Central memory CD4-positive, alpha-beta T cell (primary cell): ENCODE data around the gene HYAL3.
A peak's percentile ranks its signal among the peaks of the same experiment; 100 is the strongest.
"Not testable (repeated sequence)": the region's sequence is repeated elsewhere in the genome, so short reads cannot be mapped to it uniquely, and the experiment has no call there.

Source experiments
- DNase-seq: peaks from one replicate; pipeline ENCODE4 v3.0.0; 2022

The HYAL3 gene

DNA sequence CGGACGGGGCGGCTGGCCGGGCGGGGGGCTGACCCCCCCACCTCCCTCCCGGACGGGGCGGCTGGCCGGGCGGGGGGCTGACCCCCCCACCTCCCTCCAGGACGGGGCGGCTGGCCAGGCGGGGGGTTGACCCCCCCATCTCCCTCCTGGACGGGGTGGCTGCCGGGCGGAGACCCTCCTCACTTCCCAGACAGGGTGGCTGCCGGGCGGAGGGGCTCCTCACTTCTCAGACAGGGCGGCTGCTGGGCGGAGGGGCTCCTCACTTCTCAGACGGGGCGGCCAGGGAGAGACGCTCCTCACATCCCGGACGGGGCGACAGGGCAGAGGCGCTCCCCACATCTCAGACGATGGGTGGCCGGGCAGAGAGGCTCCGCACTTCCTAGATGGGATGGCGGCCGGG is 12.8 kb upstream of the HYAL3 start:
- not testable (repeated sequence) for DNase-seq

DNA sequence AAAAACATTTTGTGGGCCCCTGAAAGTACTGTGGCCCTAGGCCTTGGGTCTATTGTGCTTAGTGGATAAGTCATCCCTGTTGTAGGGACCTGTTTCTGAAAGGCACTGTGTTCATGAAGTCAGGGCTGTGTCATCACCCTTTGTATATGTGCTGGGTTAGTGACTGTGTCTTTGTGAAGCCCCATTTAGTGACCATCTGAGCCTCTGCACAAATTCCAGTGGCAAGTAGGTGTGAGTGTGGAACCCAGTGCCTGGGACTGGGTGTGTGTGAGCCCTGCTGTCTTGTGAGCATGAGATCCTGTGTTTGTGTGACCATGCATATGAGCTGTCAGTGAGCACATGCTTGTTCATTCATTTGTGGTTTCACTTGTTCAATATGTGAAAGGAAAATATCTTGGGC is 5.4 kb upstream of the HYAL3 start:
- no peak for DNase-seq

DNA sequence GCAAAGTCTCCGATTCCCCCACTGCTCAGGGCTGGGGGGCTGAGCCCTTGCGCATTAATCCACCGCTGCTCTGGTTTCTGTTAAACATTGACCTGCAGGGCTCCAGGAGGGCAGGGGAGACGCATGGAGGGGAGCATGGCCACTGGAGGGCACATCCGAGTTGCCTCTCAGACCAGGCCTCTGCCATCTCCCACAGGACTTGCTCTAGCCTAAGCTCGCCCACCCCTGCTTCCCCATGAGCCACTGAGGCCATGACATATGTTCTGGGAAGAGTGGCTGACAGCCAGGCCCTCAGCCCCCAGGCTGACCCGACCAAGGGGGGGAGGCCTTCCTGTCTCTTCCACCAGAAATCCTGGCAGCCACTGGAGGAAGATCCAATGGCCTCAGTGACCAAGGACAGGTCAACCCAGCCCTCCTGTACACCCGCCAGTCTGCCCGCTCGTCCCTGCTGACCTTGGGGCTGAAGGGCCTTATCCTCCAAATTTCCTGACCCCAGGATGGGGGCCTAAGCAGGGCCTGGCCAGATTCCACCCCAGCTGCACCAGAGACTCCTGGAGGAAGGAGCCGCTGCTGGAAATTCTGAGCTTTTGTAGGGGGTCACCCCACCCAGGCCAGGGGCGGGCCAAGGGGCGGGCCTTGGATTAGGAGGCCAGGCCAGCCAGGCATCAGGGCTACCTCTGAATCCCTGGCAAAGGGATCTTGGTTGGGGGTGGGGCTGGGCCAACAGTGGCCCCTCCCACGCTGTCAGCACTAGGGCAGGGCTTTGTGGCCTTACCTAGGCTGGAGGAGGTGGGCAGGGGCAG is 4.0 kb upstream of the HYAL3 start, which contains the start of gene HYAL1:
TSS of gene HYAL1 (minus strand) at position 562 of the 803 bp plus-strand sequence. CDS start 618 bp downstream, outside the sequence.
- DNase-seq: no peak

GRCh38 chr3:50302095-50303012 is 3.1 kb upstream of the HYAL3 start:
- DNase-seq: no peak

- DNase-seq: no peak
Observed at GRCh38 chr3:50300681-50301254, 1.6 kb upstream of the HYAL3 start.

- no peak for DNase-seq
Observed at GRCh38 chr3:50299929-50300680, 900 bp upstream of the HYAL3 start.

DNA sequence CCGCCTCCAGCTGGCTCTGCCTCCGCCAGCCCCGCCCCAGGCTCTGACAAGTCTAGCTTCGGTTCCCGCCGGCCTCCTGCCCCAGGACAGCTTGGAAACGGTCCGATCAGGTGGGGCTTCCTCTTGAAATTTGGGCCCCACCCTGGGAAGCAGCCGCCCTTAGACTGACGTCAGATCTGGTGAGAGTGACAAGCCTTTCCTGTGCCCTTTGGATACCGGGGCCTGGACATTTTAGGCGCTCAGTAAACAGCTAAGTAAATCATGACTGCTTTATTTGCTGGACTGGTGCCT is 378 bp upstream of the HYAL3 start:
- no peak for DNase-seq

GRCh38 chr3:50297896-50298725 is 1.1 kb downstream of the HYAL3 start:
- no peak for DNase-seq

DNA sequence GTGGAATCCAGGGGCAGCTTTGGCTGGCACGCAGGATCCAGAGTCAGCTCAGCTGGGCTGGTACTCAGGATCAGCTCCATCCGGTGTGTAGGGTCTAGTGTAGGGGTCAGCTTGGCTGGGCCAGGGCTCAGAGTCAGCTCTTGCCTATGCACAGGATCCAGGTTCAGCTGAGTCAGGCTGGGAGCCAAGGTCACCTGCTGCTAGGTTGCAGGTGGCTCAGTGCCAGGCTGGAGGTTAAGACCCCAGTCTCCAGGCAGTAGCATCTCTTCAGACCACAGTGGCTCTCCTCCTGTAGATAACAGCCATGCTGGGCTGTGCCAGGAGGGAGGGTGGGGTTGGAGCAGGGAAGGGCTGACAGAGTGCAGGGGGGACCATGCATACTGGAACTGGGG is 1.8 kb downstream of the HYAL3 start:
- DNase-seq: no peak

GRCh38 chr3:50296721-50297383 is 2.4 kb downstream of the HYAL3 start:
- no peak for DNase-seq

- DNase-seq: no peak
Observed at GRCh38 chr3:50295553-50296431, 3.4 kb downstream of the HYAL3 start.

GRCh38 chr3:50294492-50295403 is 4.5 kb downstream of the HYAL3 start:
- DNase-seq: no peak

DNA sequence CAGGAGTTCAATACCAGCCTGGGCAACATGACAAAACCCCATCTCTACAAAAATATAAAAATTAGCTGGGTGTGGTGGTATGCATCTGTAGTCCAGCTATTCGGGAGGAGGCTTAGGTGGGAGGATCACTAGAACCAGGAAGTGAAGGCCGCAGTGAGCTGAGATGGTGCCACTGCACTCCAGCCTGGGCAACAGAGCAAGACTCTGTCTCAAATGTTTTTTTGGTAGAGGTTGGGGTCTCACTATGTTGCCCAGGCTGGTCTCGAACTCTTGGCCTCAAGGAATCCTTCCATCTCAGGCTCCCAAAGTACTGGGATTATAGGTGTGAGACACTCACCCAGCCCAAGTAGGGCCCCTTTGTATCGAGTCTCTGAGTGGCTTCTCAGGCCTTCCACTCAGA is 5.1 kb downstream of the HYAL3 start:
- DNase-seq: no peak

DNA sequence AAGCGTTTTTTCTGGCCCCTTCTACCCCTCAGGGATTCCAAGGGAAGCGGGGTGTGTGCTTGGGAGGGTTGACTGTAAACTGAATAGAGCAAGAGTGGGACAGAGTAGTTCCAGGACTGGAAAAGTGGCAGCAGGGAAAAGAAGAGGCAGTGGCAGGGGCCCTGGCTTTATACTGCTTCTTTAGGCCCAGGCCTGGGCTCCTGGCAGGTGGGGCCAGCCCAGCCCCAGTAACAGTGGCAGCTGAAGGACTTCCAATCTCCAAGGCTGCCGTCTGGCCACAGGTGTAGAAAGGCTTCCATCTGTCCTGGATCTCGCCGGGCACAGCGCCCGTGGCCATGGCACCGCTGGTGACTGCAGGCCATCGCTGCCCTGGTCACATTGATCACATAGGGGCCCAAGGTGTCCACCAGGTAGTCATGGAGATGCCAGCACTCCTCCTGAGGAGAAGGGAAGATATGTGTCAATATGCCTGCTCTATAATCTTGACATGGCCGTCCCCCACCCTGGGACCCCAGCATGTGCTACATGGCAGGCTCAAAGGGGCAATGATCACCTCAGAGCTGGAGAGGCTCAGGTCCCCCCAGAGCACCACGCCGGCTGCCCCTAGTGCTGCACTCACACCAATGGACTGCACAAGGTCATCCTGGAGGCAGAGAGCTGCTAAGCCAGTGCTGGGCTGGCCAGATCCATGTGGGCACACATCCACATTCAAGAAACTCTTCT is 6.0 kb downstream of the HYAL3 start:
- no peak for DNase-seq

DNA sequence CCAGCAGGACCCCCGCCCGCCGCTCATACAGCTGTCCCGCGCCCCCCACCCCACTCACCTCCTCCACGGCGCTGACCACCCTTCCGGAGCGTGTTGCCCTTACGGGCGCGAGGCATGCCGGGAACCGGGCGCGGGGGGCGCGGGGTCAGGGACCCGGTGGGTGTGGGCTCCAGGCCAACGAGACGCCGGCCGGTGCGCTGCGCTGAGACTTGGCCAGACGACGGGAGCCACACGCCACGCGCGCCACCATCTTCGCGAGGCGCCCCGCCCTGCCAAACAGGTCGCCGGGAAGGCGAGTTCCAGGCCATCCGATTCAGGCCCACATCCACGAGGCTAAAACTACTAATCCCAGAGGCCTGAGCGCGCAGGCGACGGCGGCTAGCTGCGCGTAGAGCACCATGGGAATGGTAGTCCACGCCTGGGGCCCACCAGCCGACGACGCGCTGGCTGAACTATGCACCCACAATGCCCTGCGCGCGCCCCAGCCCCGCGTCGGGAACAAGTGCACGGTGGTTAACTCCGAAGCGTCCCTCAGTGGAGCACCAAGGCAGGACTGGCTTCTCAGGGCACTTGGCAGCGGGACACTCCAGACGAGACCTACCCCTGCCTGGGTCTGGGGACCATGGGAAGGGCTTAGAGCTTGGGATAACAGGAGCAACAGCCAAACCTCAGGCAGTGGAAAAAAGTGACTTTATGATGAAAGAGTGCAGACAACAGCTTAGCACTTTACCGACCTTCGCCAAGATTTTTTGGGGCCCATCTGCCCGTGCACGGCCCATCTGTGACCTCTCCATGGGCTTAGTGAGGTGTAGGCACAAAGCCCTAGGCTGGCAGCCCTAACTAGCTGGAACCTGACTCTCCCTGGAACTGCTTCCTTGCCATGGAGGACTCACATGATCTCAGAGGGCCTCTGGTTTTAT is 6.8 kb downstream of the HYAL3 start, which contains the start of gene IFRD2:
TSS of gene IFRD2 (minus strand) at position 271 of the 920 bp plus-strand sequence. CDS start at position 116, 155 bp downstream.
- peak; percentile 95 for DNase-seq

DNA sequence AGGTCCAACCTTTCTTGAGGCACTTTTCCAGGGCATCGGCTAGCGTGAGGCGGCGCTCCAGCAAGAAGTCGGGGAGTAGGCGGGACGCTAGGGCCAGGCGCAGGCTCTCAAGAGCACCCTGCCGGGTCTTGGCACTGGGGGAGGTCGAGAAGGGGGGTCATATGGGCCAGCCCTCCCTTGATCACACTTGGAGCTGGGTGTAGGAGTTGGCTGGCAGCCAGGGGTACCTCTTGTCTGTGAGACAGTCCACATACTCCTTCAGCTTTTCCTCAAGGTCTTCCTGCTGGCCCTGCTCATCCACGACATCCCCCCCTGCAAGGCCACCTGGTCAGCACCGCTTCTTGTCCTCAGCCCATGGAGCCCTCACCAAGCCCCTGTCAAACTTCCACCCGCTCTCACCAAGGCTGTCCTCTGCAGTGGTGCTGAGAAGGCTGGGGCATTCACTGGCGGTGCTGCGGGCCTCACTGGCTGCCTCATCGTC is 9.0 kb downstream of the HYAL3 start:
- DNase-seq: no peak

GRCh38 chr3:50289130-50289529 is 10.1 kb downstream of the HYAL3 start:
- no peak for DNase-seq
